Raji (cell line): ENCODE data around the gene UBN1.

ENCODE experiments used
- POLR2A ChIP-seq: IDR thresholded peaks from 2 replicates; pipeline ENCODE4 v1.6.1; 2011; ENCODE audit warnings: low read depth, low read length, control low read depth; ENCODE audit not compliant: insufficient read depth

The UBN1 gene

DNA sequence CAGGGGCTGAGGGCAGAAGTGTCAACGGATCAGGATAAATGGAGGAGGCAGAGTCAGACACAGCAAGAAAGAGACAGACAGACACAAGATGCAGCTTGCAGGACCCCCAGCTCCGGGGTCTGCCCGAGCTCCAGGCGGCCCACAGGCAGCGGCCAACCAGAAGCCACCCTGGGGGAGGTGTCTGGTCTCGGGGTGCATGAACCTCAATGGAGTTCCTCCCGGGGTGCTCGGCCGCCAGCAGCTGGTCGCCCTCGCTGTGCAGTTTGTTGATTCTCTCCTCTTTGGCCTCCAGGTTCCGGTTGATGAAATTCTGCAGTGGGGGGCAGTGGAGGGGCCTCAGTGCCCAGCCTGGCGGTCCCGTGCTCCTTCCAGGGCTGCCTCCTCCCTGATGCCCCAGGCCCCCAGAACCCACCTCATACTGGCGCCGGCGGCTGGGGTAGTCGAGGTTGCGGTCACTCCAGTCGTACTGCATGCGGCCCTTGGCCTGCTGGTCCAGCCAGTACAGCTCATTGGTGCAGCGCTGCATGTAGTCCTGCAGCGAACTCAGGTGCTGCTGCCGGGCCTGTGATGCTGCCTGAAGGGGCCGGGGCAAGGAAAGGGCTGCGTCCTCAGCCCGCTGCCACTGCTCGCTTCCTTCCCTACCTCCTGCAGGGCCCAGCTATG is 51.7 kb downstream of the UBN1 start:
- TF ChIP-seq POLR2A = no peak

DNA sequence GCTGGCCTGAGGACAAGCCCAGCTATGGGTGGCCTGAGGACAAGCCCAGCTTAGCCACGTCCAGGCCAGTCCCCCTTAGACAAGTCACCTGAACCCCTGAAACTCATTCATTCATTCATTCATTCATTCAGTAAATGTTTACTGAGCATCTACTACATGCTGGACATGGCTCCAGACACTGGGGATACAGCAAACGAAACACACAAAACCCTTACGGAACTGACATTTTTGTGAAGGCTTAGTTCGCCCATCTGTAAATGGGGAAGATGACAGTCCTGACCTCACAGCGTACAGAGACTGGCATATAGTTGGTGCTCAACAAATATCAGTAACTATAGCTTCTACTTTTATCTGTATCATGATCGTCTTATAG is 52.2 kb downstream of the UBN1 start:
- TF ChIP-seq POLR2A = no peak

DNA sequence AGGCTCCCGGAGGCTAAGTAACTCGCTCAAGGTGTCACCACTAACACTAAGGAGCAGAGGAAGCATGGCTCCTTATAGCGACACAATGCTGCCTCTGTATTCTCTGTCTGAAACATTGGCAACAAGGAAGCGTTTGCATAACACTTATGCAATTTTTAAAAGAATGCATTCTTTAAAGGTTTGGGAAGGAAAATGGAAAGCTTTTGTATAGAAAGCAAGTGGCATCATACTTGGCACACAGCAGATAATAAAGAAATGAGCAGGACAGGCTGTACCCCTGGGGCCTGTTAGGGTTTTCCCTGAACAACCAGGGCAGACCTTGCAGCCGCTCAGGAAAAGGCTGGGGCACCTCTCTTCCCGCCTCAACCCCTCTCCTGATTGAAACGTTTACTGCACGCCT is 52.8 kb downstream of the UBN1 start:
- TF ChIP-seq POLR2A = no peak

DNA sequence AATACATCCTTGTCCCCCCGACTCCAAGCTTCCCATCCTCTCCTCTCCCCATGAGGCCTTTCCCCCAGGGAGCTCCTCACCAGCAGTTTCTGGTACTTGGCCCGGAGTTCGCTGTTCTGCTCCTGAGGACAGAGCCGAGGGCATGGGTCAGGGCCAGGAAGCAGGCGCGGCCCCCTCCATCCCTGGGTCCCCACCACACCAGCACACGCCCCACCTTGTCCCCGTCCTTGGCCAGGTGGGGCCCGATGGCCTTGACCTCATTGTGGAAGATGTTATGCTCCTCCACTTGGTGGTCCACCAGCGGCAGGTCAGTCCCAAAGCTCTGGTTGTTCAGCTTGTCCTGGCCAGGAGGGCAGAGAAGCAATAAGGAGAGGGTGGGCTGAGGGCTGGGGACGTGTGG is 53.5 kb downstream of the UBN1 start:
- TF ChIP-seq POLR2A = no peak

DNA sequence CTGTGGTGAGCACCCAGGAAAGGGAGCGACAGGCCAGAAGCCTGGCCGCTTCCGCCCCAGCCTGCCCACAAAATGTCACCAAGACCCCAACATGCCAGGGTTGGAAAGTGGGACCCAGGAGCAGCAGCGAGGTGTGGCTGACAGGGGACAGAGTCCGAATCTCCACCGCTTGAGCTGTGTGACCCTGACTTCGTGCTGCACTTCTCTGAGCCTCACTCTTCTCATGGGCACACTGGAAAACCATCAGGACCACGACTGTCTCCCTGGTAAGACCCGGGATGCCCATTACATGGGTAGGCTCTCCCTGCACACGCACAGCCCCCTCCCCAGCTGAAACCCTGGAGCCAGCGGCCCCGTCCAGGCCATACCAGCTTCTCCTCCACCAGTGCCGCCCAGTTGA is 54.8 kb downstream of the UBN1 start:
- no peak for TF ChIP-seq POLR2A

- TF ChIP-seq POLR2A = no peak
Observed at GRCh38 chr16:4904108-4904941, 57.0 kb downstream of the UBN1 start.

- TF ChIP-seq POLR2A = no peak
Observed at GRCh38 chr16:4904942-4905615, 57.8 kb downstream of the UBN1 start.

- TF ChIP-seq POLR2A = no peak
Observed at GRCh38 chr16:4908854-4909401, 61.6 kb downstream of the UBN1 start.

DNA sequence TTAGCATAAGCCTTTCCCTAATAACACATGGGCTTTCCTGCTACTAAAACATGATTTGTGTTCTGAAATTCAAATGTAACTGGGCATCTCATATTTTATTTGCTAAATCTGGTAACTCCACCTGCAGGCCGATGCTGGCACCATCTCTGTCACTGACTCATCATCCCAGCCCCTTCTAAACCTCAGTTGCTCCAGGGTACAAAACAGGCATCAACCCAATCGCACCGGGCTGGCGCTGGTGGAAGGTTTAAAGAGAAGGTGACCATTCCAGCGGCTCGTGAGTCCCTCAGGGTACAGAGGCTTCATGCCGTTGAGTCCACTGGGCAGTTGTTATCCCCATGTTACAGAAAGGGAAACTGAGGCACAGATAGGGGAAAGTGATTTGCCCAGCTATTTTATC is 62.5 kb downstream of the UBN1 start:
- TF ChIP-seq POLR2A = no peak

- TF ChIP-seq POLR2A = no peak
Observed at GRCh38 chr16:4910828-4911227, 63.5 kb downstream of the UBN1 start.

DNA sequence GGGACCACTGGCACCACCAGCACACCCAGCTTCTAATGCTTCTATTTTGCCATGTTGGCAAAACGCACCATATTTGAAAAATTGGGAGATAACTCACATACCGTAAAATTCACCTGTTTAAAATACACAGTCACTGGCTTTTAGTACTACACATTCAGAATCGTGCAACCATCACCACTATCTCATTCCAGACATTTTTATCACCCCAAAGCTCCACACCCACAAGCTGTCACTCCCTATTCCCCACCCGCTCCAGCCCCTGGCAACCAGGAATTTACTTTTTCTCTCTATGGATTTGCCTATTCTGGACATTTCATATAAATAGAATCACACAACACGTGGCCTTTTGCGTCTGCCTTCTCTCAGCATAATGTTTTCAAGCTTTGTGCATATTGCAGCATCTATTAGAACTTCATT is 64.7 kb downstream of the UBN1 start:
- TF ChIP-seq POLR2A = no peak

DNA sequence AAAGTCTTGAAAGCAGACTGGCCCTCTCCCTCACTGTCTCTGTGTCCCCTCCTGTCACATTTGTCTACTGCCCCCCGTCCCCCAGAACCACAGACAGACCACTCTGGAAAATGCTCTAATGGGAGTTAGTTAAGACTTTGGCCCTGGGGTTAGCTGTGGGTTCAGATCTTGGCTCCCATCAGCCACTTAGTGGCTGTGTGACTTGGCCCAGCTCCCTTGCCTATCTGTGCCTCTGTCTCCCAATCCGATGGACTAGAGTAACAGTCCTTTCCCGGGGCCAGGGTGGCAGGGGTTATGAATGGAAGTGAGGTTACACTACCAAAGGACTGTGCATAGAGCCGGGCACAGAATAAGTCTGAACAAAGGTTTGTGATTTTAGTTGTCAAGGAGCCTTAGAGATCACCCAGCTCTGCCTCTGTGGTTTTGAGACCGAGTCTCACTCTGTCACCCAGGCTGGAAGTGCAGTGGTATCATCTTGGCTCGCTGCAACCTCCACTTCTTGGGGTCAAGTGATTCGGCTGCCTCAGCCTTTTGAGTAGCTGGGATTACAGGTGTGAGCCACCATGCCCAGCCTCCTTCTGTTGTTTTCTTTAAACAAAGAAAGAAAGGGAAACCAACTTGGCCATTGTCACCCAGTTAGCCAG is 66.0 kb downstream of the UBN1 start:
- no peak for TF ChIP-seq POLR2A

- TF ChIP-seq POLR2A = no peak
Observed at GRCh38 chr16:4913774-4914525, 66.7 kb downstream of the UBN1 start.

GRCh38 chr16:4914528-4915225 is 67.4 kb downstream of the UBN1 start:
- TF ChIP-seq POLR2A = no peak

DNA sequence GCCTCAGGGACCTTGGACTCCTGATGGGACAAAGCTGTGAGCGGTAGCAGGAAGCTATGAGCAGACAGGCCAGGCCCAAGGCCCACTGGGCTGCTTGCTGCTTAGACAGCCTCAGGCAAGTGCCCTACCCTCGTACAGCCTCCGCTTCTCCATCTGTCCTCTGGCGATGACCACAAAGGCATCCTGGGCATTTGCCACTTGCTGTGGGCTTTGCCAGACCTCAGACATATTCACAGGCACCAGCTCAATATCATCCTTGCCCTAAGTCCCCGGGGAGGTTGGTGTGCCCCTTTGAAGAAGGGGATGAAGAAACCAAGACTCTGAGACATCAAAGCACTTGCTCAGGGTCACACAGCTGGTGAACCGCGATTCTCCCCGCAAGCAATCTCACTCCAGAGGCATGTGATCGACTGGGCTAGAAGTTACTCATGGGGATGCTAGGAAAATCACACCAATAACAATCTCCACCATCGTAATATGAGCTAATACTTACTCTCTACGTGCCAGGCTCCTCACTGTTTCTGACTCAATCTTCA is 68.0 kb downstream of the UBN1 start:
- no peak for TF ChIP-seq POLR2A
